Measurements from ENCODE around the gene ABR.
"Not testable (repeated sequence)": the region's sequence is repeated elsewhere in the genome, so short reads cannot be mapped to it uniquely, and the experiment has no call there.

The ABR gene

GRCh38 chr17:1044387-1045009 is 135.3 kb downstream of the ABR start:
- H3K4me3 ChIP-seq = not testable (repeated sequence)

GRCh38 chr17:1043601-1044251 is 136.1 kb downstream of the ABR start:
- H3K4me3 ChIP-seq = no peak overlapping the region
- H3K27ac ChIP-seq = peak overlapping the region in 9 of 21 experiments; percentile 20 to 81 (median 48)

More at GRCh38 chr17:1044387-1045009, 135.3 kb downstream of the ABR start:
- peak overlapping the region in 4 of 21 experiments; percentile 45 to 81 (median 62) for H3K27ac ChIP-seq

- Histone ChIP-seq H3K27ac (no peak overlapping the region), H3K4me3 (no peak overlapping the region)
Observed at GRCh38 chr17:1042486-1042885, 137.3 kb downstream of the ABR start.

GRCh38 chr17:1041746-1042145 is 138.0 kb downstream of the ABR start:
- Histone ChIP-seq H3K4me3 (no peak overlapping the region), H3K27ac (no peak overlapping the region)

- Histone ChIP-seq H3K27ac (peak overlapping the region in 20 of 21 experiments; percentile 56 to 89 (median 77)), H3K4me3 (no peak overlapping the region)
Observed at GRCh38 chr17:1040216-1040600, 139.6 kb downstream of the ABR start.

- Histone ChIP-seq H3K27ac (peak overlapping the region in 20 of 21 experiments; percentile 56 to 89 (median 78)), H3K4me3 (no peak overlapping the region)
Observed at GRCh38 chr17:1039511-1040215, 140.1 kb downstream of the ABR start.

GRCh38 chr17:1039123-1039507 is 140.7 kb downstream of the ABR start:
- Histone ChIP-seq H3K27ac (peak overlapping the region in 20 of 21 experiments; percentile 22 to 89 (median 78)), H3K4me3 (no peak overlapping the region)

GRCh38 chr17:1038459-1039122 is 141.2 kb downstream of the ABR start:
- H3K27ac ChIP-seq = peak overlapping the region in 14 of 21 experiments; percentile 42 to 89 (median 80)
- no peak overlapping the region for H3K4me3 ChIP-seq

- Histone ChIP-seq H3K27ac (no peak overlapping the region), H3K4me3 (no peak overlapping the region)
Observed at GRCh38 chr17:1037238-1037879, 142.4 kb downstream of the ABR start.

- Histone ChIP-seq H3K27ac (no peak overlapping the region), H3K4me3 (no peak overlapping the region)
Observed at GRCh38 chr17:1036845-1037237, 142.9 kb downstream of the ABR start.

GRCh38 chr17:1036171-1036844 is 143.5 kb downstream of the ABR start:
- H3K4me3 ChIP-seq = no peak overlapping the region
- peak overlapping the region in 1 of 21 experiments; percentile 7 for H3K27ac ChIP-seq

GRCh38 chr17:1035546-1036170 is 144.1 kb downstream of the ABR start:
- H3K4me3 ChIP-seq = no peak overlapping the region

GRCh38 chr17:1034652-1035210 is 145.1 kb downstream of the ABR start:
- Histone ChIP-seq H3K4me3 (no peak overlapping the region), H3K27ac (no peak overlapping the region)

More at GRCh38 chr17:1035546-1036170, 144.1 kb downstream of the ABR start:
- peak overlapping the region in 1 of 21 experiments; percentile 7 for H3K27ac ChIP-seq

GRCh38 chr17:1033503-1033902 is 146.3 kb downstream of the ABR start:
- no peak overlapping the region for H3K4me3 ChIP-seq
- H3K27ac ChIP-seq = no peak overlapping the region

GRCh38 chr17:1032391-1032790 is 147.4 kb downstream of the ABR start:
- Histone ChIP-seq H3K4me3 (no peak overlapping the region), H3K27ac (no peak overlapping the region)

GRCh38 chr17:1031711-1032110 is 148.1 kb downstream of the ABR start:
- peak overlapping the region in 1 of 21 experiments; percentile 16 for H3K27ac ChIP-seq
- H3K4me3 ChIP-seq = peak overlapping the region in 1 of 7 experiments; percentile 30

- Histone ChIP-seq H3K4me3 (peak overlapping the region in 1 of 7 experiments; percentile 30), H3K27ac (peak overlapping the region in 6 of 21 experiments; percentile 3 to 53 (median 32))
Observed at GRCh38 chr17:1030684-1031532, 148.9 kb downstream of the ABR start.
